Activated CD4-positive, alpha-beta memory T cell treated with anti-CD3 and anti-CD28 coated beads, Interleukin-2, amount 10 ng/mL, durations not matched to agents 7 days and 5 days (primary cell): ENCODE measurements around the gene ERVV-1. TPM values are rescaled to one million over a fixed set of nuclear protein-coding genes. Genes with fewer than 3 reads are reported as not detected.
"Not testable (repeated sequence)": the region's sequence is repeated elsewhere in the genome, so short reads cannot be mapped to it uniquely, and the experiment has no call there.

Source experiments
- CTCF ChIA-PET: fragments of 350-600 bp; sonication (Branson Sonifier 250); formaldehyde crosslinking; loops from one replicate; lab custom pipeline; 2021; ENCODE audit warnings: antibody characterized with exemption, inconsistent platforms; lab: Charles Lee
- POLR2A ChIA-PET: fragments of 350-600 bp; sonication (Branson Sonifier 250); formaldehyde crosslinking; loops from one replicate; lab custom pipeline; 2021; ENCODE audit warnings: antibody characterized with exemption; lab: Charles Lee
- DNase-seq: peaks from one replicate; pipeline ENCODE4 v3.0.0-alpha.2; 2020
- H3K27ac Mint-ChIP-seq: one replicate; pipeline ENCODE4 v1.8.0; 2021; ENCODE audit warnings: mild to moderate bottlenecking, mixed read lengths
- H3K27me3 Mint-ChIP-seq: one replicate; pipeline ENCODE4 v1.8.0; 2021; ENCODE audit warnings: mixed read lengths
- H3K36me3 Mint-ChIP-seq: one replicate; pipeline ENCODE4 v1.8.0; 2021; ENCODE audit warnings: low read depth, mixed read lengths
- H3K4me1 Mint-ChIP-seq: one replicate; pipeline ENCODE4 v1.8.0; 2021; ENCODE audit warnings: mixed read lengths
- H3K4me3 Mint-ChIP-seq: one replicate; pipeline ENCODE4 v1.8.0; 2021; ENCODE audit warnings: mild to moderate bottlenecking, mixed read lengths
- H3K9me3 Mint-ChIP-seq: one replicate; pipeline ENCODE4 v1.8.0; 2021; ENCODE audit warnings: mixed read lengths
- total RNA-seq, 2 experiments: library from RNA; stranded (reverse); gene quantifications; one replicate each; pipeline ENCODE4 v1.2.3, GENCODE V29; 2021

Gene ERVV-1
- total RNA-seq, 2 experiments from 2014 or later: not detected

GRCh38 chr19:53002479-53002878 lies 11.2 kb upstream of the ERVV-1 start:
- CTCF ChIA-PET: no interaction called here
- Mint-ChIP-seq H3K4me1 (no peaks in the 10 kb centered on the region), H3K4me3 (no peak overlapping the region), H3K9me3 (peaks cover 22% of the 10 kb centered on the region), H3K27ac (no peak overlapping the region), H3K36me3 (no peaks in the 10 kb centered on the region), H3K27me3 (no peaks in the 10 kb centered on the region)
- no peak for DNase-seq
- POLR2A ChIA-PET: no interaction called here

GRCh38 chr19:53004242-53004641 lies 9.5 kb upstream of the ERVV-1 start:
- peaks cover 18% of the 10 kb centered on the region for H3K9me3 Mint-ChIP-seq
- ChIA-PET POLR2A (no interaction called here), CTCF (no interaction called here)
- H3K4me1 Mint-ChIP-seq: no peaks in the 10 kb centered on the region
- no peaks in the 10 kb centered on the region for H3K36me3 Mint-ChIP-seq
- H3K27ac Mint-ChIP-seq: no peak overlapping the region
- H3K27me3 Mint-ChIP-seq: no peaks in the 10 kb centered on the region
- no peak for DNase-seq
- H3K4me3 Mint-ChIP-seq: no peak overlapping the region

- no peaks in the 10 kb centered on the region for H3K4me1 Mint-ChIP-seq
- no peaks in the 10 kb centered on the region for H3K36me3 Mint-ChIP-seq
- no peak for DNase-seq
- no peak overlapping the region for H3K27ac Mint-ChIP-seq
- ChIA-PET CTCF (no interaction called here), POLR2A (no interaction called here)
- H3K9me3 Mint-ChIP-seq: peaks cover 28% of the 10 kb centered on the region
- no peaks in the 10 kb centered on the region for H3K27me3 Mint-ChIP-seq
- H3K4me3 Mint-ChIP-seq: no peak overlapping the region
Measured at GRCh38 chr19:53007200-53007599, 6.5 kb upstream of the ERVV-1 start.

- Mint-ChIP-seq H3K36me3 (no peaks in the 10 kb centered on the region), H3K4me1 (no peaks in the 10 kb centered on the region), H3K4me3 (no peak overlapping the region), H3K27ac (no peak overlapping the region), H3K9me3 (peaks cover 26% of the 10 kb centered on the region), H3K27me3 (no peaks in the 10 kb centered on the region)
- DNase-seq: no peak
- POLR2A ChIA-PET: no interaction called here
- CTCF ChIA-PET: no interaction called here
Measured at GRCh38 chr19:53007606-53008005, 6.1 kb upstream of the ERVV-1 start.

GRCh38 chr19:53008061-53008778 lies 5.5 kb upstream of the ERVV-1 start:
- H3K27ac Mint-ChIP-seq: no peak overlapping the region
- no peak overlapping the region for H3K4me3 Mint-ChIP-seq
- H3K9me3 Mint-ChIP-seq: peaks cover 29% of the 10 kb centered on the region
- no peaks in the 10 kb centered on the region for H3K36me3 Mint-ChIP-seq
- ChIA-PET POLR2A (no interaction called here), CTCF (no interaction called here)
- no peaks in the 10 kb centered on the region for H3K4me1 Mint-ChIP-seq
- DNase-seq: no peak
- H3K27me3 Mint-ChIP-seq: no peaks in the 10 kb centered on the region

GRCh38 chr19:53010494-53010893 lies 3.2 kb upstream of the ERVV-1 start:
- Mint-ChIP-seq H3K27ac (no peak overlapping the region), H3K4me1 (no peaks in the 10 kb centered on the region), H3K4me3 (no peak overlapping the region), H3K27me3 (no peaks in the 10 kb centered on the region), H3K36me3 (no peaks in the 10 kb centered on the region), H3K9me3 (peaks cover 32% of the 10 kb centered on the region)
- DNase-seq: no peak
- ChIA-PET CTCF (no interaction called here), POLR2A (no interaction called here)

GRCh38 chr19:53012006-53012405 lies 1.7 kb upstream of the ERVV-1 start:
- Mint-ChIP-seq H3K4me1 (no peaks in the 10 kb centered on the region), H3K36me3 (no peaks in the 10 kb centered on the region), H3K27ac (no peak overlapping the region), H3K4me3 (no peak overlapping the region), H3K9me3 (peaks cover 37% of the 10 kb centered on the region), H3K27me3 (no peaks in the 10 kb centered on the region)
- POLR2A ChIA-PET: no interaction called here
- no peak for DNase-seq
- CTCF ChIA-PET: no interaction called here

GRCh38 chr19:53015159-53015558 lies 1.4 kb downstream of the ERVV-1 start:
- Mint-ChIP-seq H3K9me3 (peaks cover 36% of the 10 kb centered on the region), H3K27me3 (no peaks in the 10 kb centered on the region), H3K36me3 (no peaks in the 10 kb centered on the region), H3K4me3 (no peak overlapping the region), H3K27ac (no peak overlapping the region), H3K4me1 (no peaks in the 10 kb centered on the region)
- CTCF ChIA-PET: no interaction called here
- DNase-seq: no peak
- POLR2A ChIA-PET: no interaction called here

- Mint-ChIP-seq H3K4me1 (no peaks in the 10 kb centered on the region), H3K4me3 (no peak overlapping the region), H3K36me3 (no peaks in the 10 kb centered on the region), H3K27ac (no peak overlapping the region), H3K27me3 (no peaks in the 10 kb centered on the region), H3K9me3 (peaks cover 40% of the 10 kb centered on the region)
- CTCF ChIA-PET: no interaction called here
- DNase-seq: no peak
- POLR2A ChIA-PET: no interaction called here
Measured at GRCh38 chr19:53015730-53016129, 2.0 kb downstream of the ERVV-1 start.

- ChIA-PET POLR2A (no interaction called here), CTCF (no interaction called here)
- Mint-ChIP-seq H3K36me3 (peaks cover 3% of the 10 kb centered on the region), H3K4me1 (no peaks in the 10 kb centered on the region), H3K9me3 (peaks cover 36% of the 10 kb centered on the region), H3K4me3 (no peak overlapping the region), H3K27me3 (no peaks in the 10 kb centered on the region), H3K27ac (no peak overlapping the region)
- no peak for DNase-seq
Measured at GRCh38 chr19:53019684-53020083, 6.0 kb downstream of the ERVV-1 start.

- H3K4me3 Mint-ChIP-seq, H3K27ac Mint-ChIP-seq, POLR2A ChIA-PET, H3K4me1 Mint-ChIP-seq, CTCF ChIA-PET, H3K36me3 Mint-ChIP-seq, DNase-seq, H3K27me3 Mint-ChIP-seq: not testable (repeated sequence)
- H3K9me3 Mint-ChIP-seq: peaks cover 38% of the 10 kb centered on the region
Measured at GRCh38 chr19:53028306-53028705, 14.6 kb downstream of the ERVV-1 start.

- Mint-ChIP-seq H3K27me3 (no peaks in the 10 kb centered on the region), H3K4me1 (no peaks in the 10 kb centered on the region), H3K36me3 (peaks cover 6% of the 10 kb centered on the region), H3K27ac (no peak overlapping the region), H3K4me3 (no peak overlapping the region), H3K9me3 (peaks cover 47% of the 10 kb centered on the region)
- ChIA-PET POLR2A (no interaction called here), CTCF (no interaction called here)
- DNase-seq: no peak
Measured at GRCh38 chr19:53034054-53034453, 20.3 kb downstream of the ERVV-1 start.

- Mint-ChIP-seq H3K36me3 (peaks cover 6% of the 10 kb centered on the region), H3K9me3 (peaks cover 44% of the 10 kb centered on the region), H3K27ac (no peak overlapping the region), H3K4me3 (no peak overlapping the region), H3K27me3 (no peaks in the 10 kb centered on the region), H3K4me1 (no peaks in the 10 kb centered on the region)
- ChIA-PET POLR2A (no interaction called here), CTCF (no interaction called here)
- DNase-seq: no peak
Measured at GRCh38 chr19:53034948-53035675, 21.4 kb downstream of the ERVV-1 start.
